NOMO-1 treated with DMSO at 0.1 percent for 48 hours (cell line): ENCODE results near the gene RFC5.
"Not testable (repeated sequence)": the region's sequence is repeated elsewhere in the genome, so short reads cannot be mapped to it uniquely, and the experiment has no call there.

Experiments
- DNase-seq: peaks from one replicate; lab custom pipeline; 2025; ENCODE audit not compliant: unreplicated experiment; lab: John Stamatoyannopoulos, UW

RFC5 gene

GRCh38 chr12:118013283-118013682, 3.2 kb upstream of the RFC5 start:
- no peak for DNase-seq

- DNase-seq: no peak
These were observed 1.2 kb upstream of the RFC5 start for GRCh38 chr12:118015306-118015705.

GRCh38 chr12:118015944-118016343, 559 bp upstream of the RFC5 start:
- no peak for DNase-seq

GRCh38 chr12:118017926-118018325, 1.4 kb downstream of the RFC5 start:
- DNase-seq: no peak

- DNase-seq: no peak
These were observed 3.5 kb downstream of the RFC5 start for GRCh38 chr12:118020036-118020435.

GRCh38 chr12:118022097-118022727, 5.7 kb downstream of the RFC5 start:
- DNase-seq: not testable (repeated sequence)

- DNase-seq: no peak
These were observed 6.2 kb downstream of the RFC5 start for GRCh38 chr12:118022728-118023109.

- no peak for DNase-seq
These were observed 6.9 kb downstream of the RFC5 start for GRCh38 chr12:118023301-118023860.

- DNase-seq: no peak
These were observed 8.7 kb downstream of the RFC5 start for GRCh38 chr12:118025168-118025567.

GRCh38 chr12:118029166-118029565, 12.7 kb downstream of the RFC5 start:
- no peak for DNase-seq

GRCh38 chr12:118032188-118032587, 15.7 kb downstream of the RFC5 start:
- no peak for DNase-seq

GRCh38 chr12:118033323-118033722, 16.8 kb downstream of the RFC5 start:
- no peak for DNase-seq

- DNase-seq: no peak
These were observed 17.4 kb downstream of the RFC5 start for GRCh38 chr12:118033902-118034301.

- DNase-seq: no peak
These were observed 18.1 kb downstream of the RFC5 start for GRCh38 chr12:118034429-118035189.

GRCh38 chr12:118035190-118036041, 18.9 kb downstream of the RFC5 start:
- DNase-seq: no peak

- DNase-seq: no peak
These were observed 20.3 kb downstream of the RFC5 start for GRCh38 chr12:118036672-118037411.

GRCh38 chr12:118038137-118038536, 21.6 kb downstream of the RFC5 start:
- no peak for DNase-seq

GRCh38 chr12:118042091-118042490, 25.6 kb downstream of the RFC5 start:
- no peak for DNase-seq

- no peak for DNase-seq
These were observed 27.6 kb downstream of the RFC5 start for GRCh38 chr12:118044075-118044474.

- no peak for DNase-seq
These were observed 28.1 kb downstream of the RFC5 start for GRCh38 chr12:118044577-118044976.

- no peak for DNase-seq
These were observed 29.9 kb downstream of the RFC5 start for GRCh38 chr12:118046430-118046829.
